KMS-11 (cell line): ENCODE measurements around the gene FOXO6.

Experiments used
- H2AFZ ChIP-seq: fragments of 200-600 bp; sonication (generic); 2 replicates; pipeline ENCODE4 v1.6.1; 2016; ENCODE audit warnings: antibody characterized with exemption, mixed run types, low read depth
- H3K27ac ChIP-seq: fragments of 200-600 bp; sonication (generic); 2 replicates; pipeline ENCODE4 v1.6.1; 2016; ENCODE audit warnings: mild to moderate bottlenecking, mixed run types
- H3K27me3 ChIP-seq: fragments of 200-600 bp; sonication (generic); 2 replicates; pipeline ENCODE4 v1.6.1; 2017; ENCODE audit warnings: mild to moderate bottlenecking, low read depth, mixed run types, moderate library complexity; ENCODE audit not compliant: insufficient read depth
- H3K36me3 ChIP-seq: fragments of 200-600 bp; sonication (generic); 2 replicates; pipeline ENCODE4 v1.6.1; 2017; ENCODE audit warnings: mild to moderate bottlenecking, mixed run types; ENCODE audit not compliant: insufficient read depth
- H3K4me1 ChIP-seq: fragments of 200-600 bp; sonication (generic); 2 replicates; pipeline ENCODE4 v1.6.1; 2016; ENCODE audit warnings: mild to moderate bottlenecking, low read depth, mixed run types; ENCODE audit not compliant: poor library complexity, severe bottlenecking
- H3K4me2 ChIP-seq: fragments of 200-600 bp; sonication (generic); 2 replicates; pipeline ENCODE4 v1.7.0; 2016; ENCODE audit warnings: mild to moderate bottlenecking, mixed run types
- H3K4me3 ChIP-seq: fragments of 200-600 bp; sonication (generic); IDR thresholded peaks from 2 replicates; pipeline ENCODE4 v1.6.1; 2017; ENCODE audit warnings: low read depth, low read length, mixed read lengths; ENCODE audit not compliant: insufficient read depth
- H3K79me2 ChIP-seq: fragments of 200-600 bp; sonication (generic); 2 replicates; pipeline ENCODE4 v1.6.1; 2016; ENCODE audit warnings: low read depth, mixed run types; ENCODE audit not compliant: insufficient read depth
- H3K9ac ChIP-seq: fragments of 200-600 bp; sonication (generic); 2 replicates; pipeline ENCODE4 v1.6.1; 2016; ENCODE audit warnings: mild to moderate bottlenecking, mixed run types
- H4K20me1 ChIP-seq: fragments of 200-600 bp; sonication (generic); 2 replicates; pipeline ENCODE4 v1.6.1; 2016; ENCODE audit warnings: mild to moderate bottlenecking, mixed run types; ENCODE audit not compliant: insufficient read depth
- TF ChIP-seq, protein P1 (sequence below): fragments of 200-600 bp; sonication (generic); conservative IDR thresholded peaks from 2 replicates; pipeline ENCODE4 v1.6.1; 2017; ENCODE audit warnings: low read depth, mild to moderate bottlenecking, antibody characterized with exemption, low read length, moderate library complexity, mixed read lengths

FOXO6 gene

DNA sequence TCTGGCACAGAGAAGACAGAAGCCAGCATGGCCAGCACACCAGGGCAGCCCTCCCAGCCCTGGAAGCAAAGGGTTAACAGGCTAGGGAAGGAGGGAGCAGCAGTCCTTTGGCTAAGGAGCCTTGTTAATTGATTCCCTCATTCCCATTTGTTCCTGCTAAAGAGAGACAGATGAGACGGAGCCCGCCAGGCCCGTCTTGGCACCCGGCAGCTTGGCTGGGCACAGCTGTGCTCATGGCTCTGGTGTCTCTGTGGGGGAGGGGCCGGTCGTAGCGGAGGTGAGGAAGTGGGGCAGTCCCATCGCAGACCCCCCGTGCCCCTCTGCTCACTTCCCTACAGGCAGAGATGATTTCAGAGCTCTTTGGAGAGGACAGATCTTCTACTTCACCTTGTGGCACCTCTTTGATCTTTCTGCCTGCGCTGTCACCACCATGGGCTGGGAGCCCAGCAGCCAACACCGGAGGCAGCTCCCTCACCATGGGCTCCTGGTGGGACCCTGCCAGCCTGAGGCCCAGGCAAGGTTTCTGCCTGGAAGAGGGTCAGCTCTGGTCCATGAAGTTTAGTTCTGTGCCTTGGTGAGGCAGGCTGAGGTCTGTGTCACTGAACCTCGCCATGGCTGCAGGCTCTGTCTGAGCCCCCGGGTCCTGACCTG, 38.0 kb downstream of the FOXO6 start:
- H3K4me3 ChIP-seq: no peak overlapping the region
- no peaks in the 10 kb centered on the region for H3K4me1 ChIP-seq
- H3K79me2 ChIP-seq: no peaks in the 10 kb centered on the region
- H3K9ac ChIP-seq: no peak overlapping the region
- no peaks in the 10 kb centered on the region for H4K20me1 ChIP-seq
- TF ChIP-seq, protein P1, sequence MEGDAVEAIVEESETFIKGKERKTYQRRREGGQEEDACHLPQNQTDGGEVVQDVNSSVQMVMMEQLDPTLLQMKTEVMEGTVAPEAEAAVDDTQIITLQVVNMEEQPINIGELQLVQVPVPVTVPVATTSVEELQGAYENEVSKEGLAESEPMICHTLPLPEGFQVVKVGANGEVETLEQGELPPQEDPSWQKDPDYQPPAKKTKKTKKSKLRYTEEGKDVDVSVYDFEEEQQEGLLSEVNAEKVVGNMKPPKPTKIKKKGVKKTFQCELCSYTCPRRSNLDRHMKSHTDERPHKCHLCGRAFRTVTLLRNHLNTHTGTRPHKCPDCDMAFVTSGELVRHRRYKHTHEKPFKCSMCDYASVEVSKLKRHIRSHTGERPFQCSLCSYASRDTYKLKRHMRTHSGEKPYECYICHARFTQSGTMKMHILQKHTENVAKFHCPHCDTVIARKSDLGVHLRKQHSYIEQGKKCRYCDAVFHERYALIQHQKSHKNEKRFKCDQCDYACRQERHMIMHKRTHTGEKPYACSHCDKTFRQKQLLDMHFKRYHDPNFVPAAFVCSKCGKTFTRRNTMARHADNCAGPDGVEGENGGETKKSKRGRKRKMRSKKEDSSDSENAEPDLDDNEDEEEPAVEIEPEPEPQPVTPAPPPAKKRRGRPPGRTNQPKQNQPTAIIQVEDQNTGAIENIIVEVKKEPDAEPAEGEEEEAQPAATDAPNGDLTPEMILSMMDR: no peak
- H3K27ac ChIP-seq: no peak overlapping the region
- no peaks in the 10 kb centered on the region for H3K36me3 ChIP-seq
- no peak overlapping the region for H3K4me2 ChIP-seq
- H2AFZ ChIP-seq: no peak overlapping the region
- no peaks in the 10 kb centered on the region for H3K27me3 ChIP-seq

DNA sequence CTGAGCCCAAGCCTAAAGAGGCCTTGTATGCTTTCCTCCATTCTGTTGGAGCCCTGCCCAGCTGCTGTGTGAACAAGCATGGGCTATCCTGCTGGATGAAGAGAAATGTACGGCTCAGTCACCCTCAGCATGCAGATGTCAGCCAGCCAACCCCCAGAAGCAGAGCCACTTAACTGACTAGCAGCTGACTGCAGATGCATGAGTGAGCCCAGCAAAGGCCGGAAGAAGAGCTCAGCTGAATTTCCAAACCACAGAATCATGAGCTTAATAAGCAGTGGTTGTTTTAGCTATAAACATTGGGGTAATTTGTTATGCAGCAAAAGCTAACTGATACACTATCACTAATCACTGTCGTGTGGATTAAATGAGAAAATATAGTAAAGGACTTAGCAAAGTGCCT, 39.0 kb downstream of the FOXO6 start:
- H3K27me3 ChIP-seq: no peaks in the 10 kb centered on the region
- H3K4me1 ChIP-seq: no peaks in the 10 kb centered on the region
- no peak overlapping the region for H3K4me2 ChIP-seq
- no peak overlapping the region for H3K9ac ChIP-seq
- TF ChIP-seq, protein P1: no peak
- no peak overlapping the region for H3K27ac ChIP-seq
- H2AFZ ChIP-seq: no peak overlapping the region
- no peaks in the 10 kb centered on the region for H4K20me1 ChIP-seq
- no peak overlapping the region for H3K4me3 ChIP-seq
- H3K79me2 ChIP-seq: no peaks in the 10 kb centered on the region
- H3K36me3 ChIP-seq: no peaks in the 10 kb centered on the region

DNA sequence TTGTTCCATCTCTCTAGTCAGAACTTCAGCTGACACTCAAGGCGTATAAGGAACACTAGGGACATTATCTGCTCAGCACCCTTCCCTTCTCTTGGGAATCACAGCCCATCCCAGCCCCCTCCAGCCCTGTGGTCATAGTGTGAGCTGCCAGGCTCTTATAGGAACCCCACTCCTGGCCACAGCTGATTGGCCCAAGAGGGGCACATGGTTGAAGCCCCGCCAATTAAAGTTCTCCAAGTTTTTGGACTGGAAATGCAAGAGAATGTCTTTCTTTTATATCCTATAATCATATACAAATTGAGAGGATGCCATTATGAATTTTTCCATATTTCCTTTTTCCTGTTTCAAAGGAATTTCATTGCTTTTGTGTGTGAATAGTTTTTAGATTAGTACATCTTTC, 40.7 kb downstream of the FOXO6 start:
- Histone ChIP-seq H2AFZ (no peak overlapping the region), H3K36me3 (no peaks in the 10 kb centered on the region), H3K27me3 (no peaks in the 10 kb centered on the region), H3K9ac (no peak overlapping the region), H3K27ac (no peak overlapping the region), H4K20me1 (no peaks in the 10 kb centered on the region), H3K4me3 (no peak overlapping the region), H3K4me1 (no peaks in the 10 kb centered on the region), H3K4me2 (no peak overlapping the region), H3K79me2 (no peaks in the 10 kb centered on the region)
- TF ChIP-seq, protein P1: no peak

DNA sequence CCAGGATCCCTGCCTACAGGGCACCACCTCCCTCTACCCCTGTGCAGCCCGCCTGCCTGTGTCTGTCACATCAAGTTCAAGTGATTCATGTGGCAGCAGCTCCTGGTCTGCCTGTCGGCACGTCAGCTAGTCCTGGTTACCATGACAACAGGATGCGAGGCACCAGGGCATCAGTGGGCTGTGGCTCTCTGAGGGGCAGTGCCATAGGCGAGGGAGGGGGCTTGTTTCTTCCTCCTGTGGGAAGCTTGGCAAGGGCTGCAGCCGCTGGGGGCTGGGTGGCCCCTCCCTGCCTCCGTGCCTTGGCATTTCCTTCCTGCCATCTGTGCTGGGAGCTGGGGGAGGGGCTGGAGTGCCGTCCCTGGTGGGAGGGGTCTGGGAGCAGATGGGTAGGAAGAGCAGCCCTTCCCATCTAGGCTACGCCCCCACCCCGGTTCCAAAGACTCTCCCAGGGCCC, 43.1 kb downstream of the FOXO6 start:
- H3K4me3 ChIP-seq: no peak overlapping the region
- no peak overlapping the region for H2AFZ ChIP-seq
- no peaks in the 10 kb centered on the region for H3K79me2 ChIP-seq

More for the DNA sequence above, 43.1 kb downstream of the FOXO6 start:
- Histone ChIP-seq H3K4me1 (no peaks in the 10 kb centered on the region), H3K4me2 (no peak overlapping the region), H3K27ac (no peak overlapping the region), H4K20me1 (no peaks in the 10 kb centered on the region), H3K27me3 (no peaks in the 10 kb centered on the region), H3K36me3 (no peaks in the 10 kb centered on the region), H3K9ac (no peak overlapping the region)
- TF ChIP-seq, protein P1: no peak
